Lower lobe of right lung (tissue), 2 donors: ENCODE data around the gene ZNF488. TPM values are rescaled to one million over a fixed set of nuclear protein-coding genes. Genes with fewer than 3 reads are reported as not detected.

ENCODE experiments used
- ATAC-seq, 2 donors: fragments of 200-7000 bp; cut with Tn5 transposase; one replicate each; pipeline ENCODE4 v1.9.1; 2020 to 2022; ENCODE audit warnings: mild to moderate bottlenecking in 2 of 2, moderate library complexity in 2 of 2
- DNase-seq: peaks from one replicate; pipeline ENCODE4 v3.0.0-alpha.2; 2020
- H3K27ac ChIP-seq: fragments of 200-600 bp; one replicate; pipeline ENCODE4 v1.8.0; 2022
- H3K27me3 ChIP-seq: fragments of 200-600 bp; one replicate; pipeline ENCODE4 v1.8.0; 2022; ENCODE audit warnings: low read depth
- H3K36me3 ChIP-seq: fragments of 200-600 bp; one replicate; pipeline ENCODE4 v1.8.0; 2022; ENCODE audit warnings: mild to moderate bottlenecking
- H3K4me1 ChIP-seq: fragments of 200-600 bp; one replicate; pipeline ENCODE4 v1.8.0; 2022
- H3K4me3 ChIP-seq: fragments of 200-600 bp; one replicate; pipeline ENCODE4 v1.8.0; 2022; ENCODE audit warnings: mild to moderate bottlenecking
- H3K9me3 ChIP-seq: fragments of 200-600 bp; one replicate; pipeline ENCODE4 v1.8.0; 2022
- CTCF ChIP-seq: fragments of 200-600 bp; IDR thresholded peaks from one replicate; pipeline ENCODE4 v1.8.0; 2022; ENCODE audit warnings: antibody characterized with exemption, mild to moderate bottlenecking
- intact Hi-C: fragments of 100-400 bp; cut with DNase I; formaldehyde crosslinking; loops from one replicate; pipeline ENCODE4 v1.11.0; 2022
- total RNA-seq: library from RNA; stranded (reverse); fragmentation: NEBNext Ultra II Directional; extraction: Animal tissue kit (Norgen Biotek cat#: 25700); gene quantifications from one replicate; pipeline ENCODE4 v1.2.1, GENCODE V29; 2021
- donor health status: DM: no; HTN: yes; CAD: no; lungs with severe emphysema.

Gene ZNF488
- total RNA-seq, 1 donor from 2014 or later = 0.38 TPM

- DNase-seq = no peak
- no peak for TF ChIP-seq CTCF
Measured at GRCh38 chr10:47379445-47379785, 4.7 kb downstream of the ZNF488 start.

GRCh38 chr10:47378606-47379444, 5.3 kb downstream of the ZNF488 start:
- no peak for TF ChIP-seq CTCF
- no peaks in the 10 kb centered on the region for H3K9me3 ChIP-seq

More at GRCh38 chr10:47379445-47379785, 4.7 kb downstream of the ZNF488 start:
- Histone ChIP-seq H3K4me1 (peaks cover 10% of the 10 kb centered on the region), H3K4me3 (no peak overlapping the region), H3K36me3 (no peaks in the 10 kb centered on the region), H3K27ac (no peak overlapping the region), H3K27me3 (peaks cover 10% of the 10 kb centered on the region), H3K9me3 (no peaks in the 10 kb centered on the region)
- intact Hi-C loops = no loop called here
- no peak for ATAC-seq

GRCh38 chr10:47378183-47378510, 5.9 kb downstream of the ZNF488 start:
- H3K4me1 ChIP-seq = peaks cover 5% of the 10 kb centered on the region
- no peaks in the 10 kb centered on the region for H3K9me3 ChIP-seq
- H3K4me3 ChIP-seq = no peak overlapping the region
- H3K27me3 ChIP-seq = peaks cover 6% of the 10 kb centered on the region
- H3K36me3 ChIP-seq = no peaks in the 10 kb centered on the region
- H3K27ac ChIP-seq = no peak overlapping the region
- TF ChIP-seq CTCF = no peak
- ATAC-seq (peak; percentile 8 to 25), DNase-seq (no peak)
- intact Hi-C loops = no loop called here

More at GRCh38 chr10:47378606-47379444, 5.3 kb downstream of the ZNF488 start:
- no peak for ATAC-seq
- intact Hi-C loops = no loop called here
- peaks cover 10% of the 10 kb centered on the region for H3K27me3 ChIP-seq
- no peak overlapping the region for H3K4me3 ChIP-seq
- no peak for DNase-seq
- peaks cover 8% of the 10 kb centered on the region for H3K4me1 ChIP-seq
- H3K36me3 ChIP-seq = no peaks in the 10 kb centered on the region
- no peak overlapping the region for H3K27ac ChIP-seq

GRCh38 chr10:47376522-47377220, 7.4 kb downstream of the ZNF488 start:
- intact Hi-C loops = no loop called here
- no peak overlapping the region for H3K4me3 ChIP-seq
- H3K27me3 ChIP-seq = peaks cover 3% of the 10 kb centered on the region
- H3K27ac ChIP-seq = no peak overlapping the region
- ATAC-seq (no peak), DNase-seq (no peak)
- H3K36me3 ChIP-seq = no peaks in the 10 kb centered on the region
- no peaks in the 10 kb centered on the region for H3K9me3 ChIP-seq
- no peak for TF ChIP-seq CTCF
- peaks cover 5% of the 10 kb centered on the region for H3K4me1 ChIP-seq

- no peak for TF ChIP-seq CTCF
- DNase-seq = no peak
- Histone ChIP-seq H3K27ac (no peak overlapping the region), H3K4me1 (peaks cover 5% of the 10 kb centered on the region), H3K27me3 (no peaks in the 10 kb centered on the region), H3K9me3 (no peaks in the 10 kb centered on the region), H3K36me3 (no peaks in the 10 kb centered on the region), H3K4me3 (no peak overlapping the region)
- no peak for ATAC-seq
- intact Hi-C loops = no loop called here
Measured at GRCh38 chr10:47374611-47375536, 9.2 kb downstream of the ZNF488 start.
